PC-9 (cell line): Measurements from ENCODE around the gene PEMT. TPM values are rescaled to one million over a fixed set of nuclear protein-coding genes. Genes with fewer than 3 reads are reported as not detected.

ENCODE experiments used
- BruUV-seq: library from RNA; stranded (reverse); fragments of 400-500 nt; replicated peaks from 2 replicates; lab custom pipeline; 2021; lab: Mats Ljungman, UMichigan
- CTCF ChIA-PET: fragments of 300-600 bp; sonication (Branson Sonifier 250); formaldehyde crosslinking; loops from one replicate; lab custom pipeline; 2022; ENCODE audit warnings: antibody characterized with exemption; lab: Charles Lee
- POLR2A ChIA-PET: fragments of 300-600 bp; sonication (Branson Sonifier 250); formaldehyde crosslinking; loops from one replicate; lab custom pipeline; 2022; ENCODE audit warnings: antibody characterized with exemption; ENCODE audit not compliant: unreplicated experiment; lab: Charles Lee
- DNase-seq, 2 experiments: peaks; one replicate each; pipeline versions ENCODE4 v3.0.0 to v3.0.0-alpha.2; 2015 to 2022; ENCODE audit warnings: mixed read lengths in 1 of 2
- H2AFZ ChIP-seq: fragments of 200-600 bp; sonication (generic); 2 replicates; pipeline ENCODE4 v1.8.1; 2017; ENCODE audit warnings: antibody characterized with exemption
- H3F3A ChIP-seq: fragments of 200-600 bp; sonication (generic); 2 replicates; pipeline ENCODE4 v1.8.1; 2017; ENCODE audit warnings: antibody characterized with exemption, mild to moderate bottlenecking, low read depth; ENCODE audit not compliant: insufficient read depth
- H3K27ac ChIP-seq: fragments of 200-600 bp; sonication (generic); 2 replicates; pipeline ENCODE4 v1.6.1; 2016; ENCODE audit warnings: mixed run types
- H3K27me3 ChIP-seq: fragments of 200-600 bp; sonication (generic); 2 replicates; pipeline ENCODE4 v1.6.1; 2016; ENCODE audit warnings: low read depth, mixed run types; ENCODE audit not compliant: insufficient read depth
- H3K36me3 ChIP-seq: fragments of 200-600 bp; sonication (generic); 2 replicates; pipeline ENCODE4 v1.6.1; 2016; ENCODE audit warnings: low read depth, mixed run types
- H3K4me1 ChIP-seq: fragments of 200-600 bp; sonication (generic); replicated peaks from 2 replicates; pipeline ENCODE4 v1.6.1; 2016; ENCODE audit warnings: mixed run types; ENCODE audit not compliant: insufficient read depth
- H3K4me2 ChIP-seq: fragments of 200-600 bp; sonication (generic); 2 replicates; pipeline ENCODE4 v1.6.1; 2017; ENCODE audit warnings: mixed run types
- H3K4me3 ChIP-seq: fragments of 200-600 bp; sonication (generic); 2 replicates; pipeline ENCODE4 v1.6.1; 2016; ENCODE audit warnings: mixed run types
- H3K79me2 ChIP-seq: fragments of 200-600 bp; sonication (generic); 2 replicates; pipeline ENCODE4 v1.6.1; 2017; ENCODE audit warnings: low read depth, mixed run types
- H3K9me2 ChIP-seq: fragments of 200-600 bp; sonication (generic); 2 replicates; pipeline ENCODE4 v1.8.1; 2017; ENCODE audit warnings: mild to moderate bottlenecking; ENCODE audit not compliant: insufficient read depth
- H3K9me3 ChIP-seq: fragments of 200-600 bp; sonication (generic); 2 replicates; pipeline ENCODE4 v1.8.1; 2016; ENCODE audit warnings: low read depth; ENCODE audit not compliant: insufficient read depth
- H4K20me1 ChIP-seq: fragments of 200-600 bp; sonication (generic); 2 replicates; pipeline ENCODE4 v1.8.1; 2017; ENCODE audit not compliant: insufficient read depth
- CTCF ChIP-seq: fragments of 200-600 bp; sonication (generic); conservative IDR thresholded peaks from 2 replicates; pipeline ENCODE4 v1.6.1; 2017; ENCODE audit warnings: mixed run types, antibody characterized with exemption, mild to moderate bottlenecking, moderate library complexity
- EZH2 ChIP-seq: fragments of 200-600 bp; sonication (generic); IDR thresholded peaks from 2 replicates; pipeline ENCODE4 v1.8.0; 2017; ENCODE audit warnings: antibody characterized with exemption, low read depth
- intact Hi-C: fragments of 100-400 bp; cut with micrococcal nuclease; formaldehyde crosslinking; loops from one replicate; pipeline ENCODE4 v1.10.0; 2022; ENCODE audit not compliant: unreplicated experiment
- total RNA-seq: library from RNA; stranded (reverse); gene quantifications from 2 replicates; pipeline ENCODE4 v1.2.3, GENCODE V29; 2021

The PEMT gene
- total RNA-seq, 1 experiment from 2014 or later = 61.2 TPM

- no peaks in the 10 kb centered on the region for H3K4me1 ChIP-seq
- H4K20me1 ChIP-seq = peaks cover 52% of the 10 kb centered on the region
- H3K9me3 ChIP-seq = no peaks in the 10 kb centered on the region
- POLR2A ChIA-PET = no interaction called here
- DNase-seq = no peak
- H3K4me2 ChIP-seq = no peak overlapping the region
- TF ChIP-seq CTCF (no peak), EZH2 (no peak)
- no peaks in the 10 kb centered on the region for H3K9me2 ChIP-seq
- intact Hi-C loops = no loop called here
- H3K27me3 ChIP-seq = no peaks in the 10 kb centered on the region
- no peaks in the 10 kb centered on the region for H3K79me2 ChIP-seq
- no peaks in the 10 kb centered on the region for H3K36me3 ChIP-seq
- no peak overlapping the region for H3K27ac ChIP-seq
- no peak overlapping the region for H2AFZ ChIP-seq
- CTCF ChIA-PET = no interaction called here
- H3K4me3 ChIP-seq = no peak overlapping the region
- no peaks in the 10 kb centered on the region for H3F3A ChIP-seq
- no TSS peak for BruUV-seq
These were observed 38.0 kb downstream of the PEMT start for GRCh38 chr17:17553217-17554195.

GRCh38 chr17:17552351-17553216, 38.9 kb downstream of the PEMT start:
- intact Hi-C loops = no loop called here
- no peak for TF ChIP-seq EZH2
- TF ChIP-seq CTCF = no peak
- no TSS peak for BruUV-seq
- Histone ChIP-seq H3K4me3 (no peak overlapping the region), H3K4me1 (no peaks in the 10 kb centered on the region), H3K9me2 (no peaks in the 10 kb centered on the region), H4K20me1 (peaks cover 42% of the 10 kb centered on the region), H3K9me3 (no peaks in the 10 kb centered on the region), H3K79me2 (no peaks in the 10 kb centered on the region), H3F3A (no peaks in the 10 kb centered on the region), H3K27me3 (no peaks in the 10 kb centered on the region), H3K4me2 (no peak overlapping the region), H3K36me3 (no peaks in the 10 kb centered on the region), H3K27ac (no peak overlapping the region), H2AFZ (no peak overlapping the region)
- POLR2A ChIA-PET = no interaction called here
- CTCF ChIA-PET = no interaction called here
- DNase-seq = no peak

GRCh38 chr17:17551361-17551760, 40.1 kb downstream of the PEMT start:
- ChIA-PET CTCF (no interaction called here), POLR2A (no interaction called here)
- H3K4me2 ChIP-seq = no peak overlapping the region
- no peaks in the 10 kb centered on the region for H3K27me3 ChIP-seq
- H4K20me1 ChIP-seq = peaks cover 32% of the 10 kb centered on the region; the same call in 1 of the 2 replicates
- intact Hi-C loops = no loop called here
- H3K79me2 ChIP-seq = no peaks in the 10 kb centered on the region
- DNase-seq = no peak
- no peaks in the 10 kb centered on the region for H3K4me1 ChIP-seq
- no peak overlapping the region for H2AFZ ChIP-seq
- BruUV-seq = no TSS peak
- no peaks in the 10 kb centered on the region for H3K9me2 ChIP-seq
- no peaks in the 10 kb centered on the region for H3K9me3 ChIP-seq
- no peaks in the 10 kb centered on the region for H3F3A ChIP-seq
- TF ChIP-seq CTCF = no peak
- no peak for TF ChIP-seq EZH2
- no peaks in the 10 kb centered on the region for H3K36me3 ChIP-seq
- no peak overlapping the region for H3K27ac ChIP-seq
- no peak overlapping the region for H3K4me3 ChIP-seq
